ENCODE data around the gene CPNE5. TPM values are rescaled to one million over a fixed set of nuclear protein-coding genes. Genes with fewer than 3 reads are reported as not detected.
"Not testable (repeated sequence)": the region's sequence is repeated elsewhere in the genome, so short reads cannot be mapped to it uniquely, and the experiment has no call there.

CPNE5 gene
- total and polyA plus RNA-seq, 8 donors = 0.19 to 1.5 (median 0.58) TPM

DNA sequence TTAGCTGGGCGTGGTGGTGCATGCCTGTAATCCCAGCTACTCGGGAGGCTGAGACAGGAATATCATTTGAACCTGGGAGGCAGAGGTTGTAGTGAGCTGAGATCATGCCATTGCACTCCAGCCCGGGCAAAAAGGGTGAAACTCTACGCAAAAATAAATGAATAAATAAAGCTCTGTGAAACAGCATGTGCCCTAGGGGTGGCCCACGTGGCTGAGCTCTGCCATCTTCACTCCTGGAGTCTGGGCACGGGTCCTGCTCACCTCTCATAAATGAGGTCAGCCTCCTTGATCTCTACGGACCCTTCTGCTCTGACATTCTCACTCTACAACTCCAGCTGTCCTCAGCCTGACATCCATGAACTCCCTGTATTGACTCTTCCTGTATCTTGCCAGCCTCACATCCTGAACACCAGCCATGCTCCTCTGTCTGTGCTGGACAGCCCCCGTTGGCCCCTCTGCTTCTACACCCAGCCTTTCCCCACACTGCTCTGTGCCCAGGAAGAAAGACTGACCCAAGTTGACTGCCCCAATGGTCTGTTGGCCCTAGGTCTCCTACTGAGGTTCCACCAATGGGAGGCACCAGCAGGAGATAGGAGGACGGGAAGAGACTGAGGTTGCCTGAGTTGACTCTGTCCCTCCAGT, 21.9 kb downstream of the CPNE5 start:
- H3K4me3 ChIP-seq = no peak overlapping the region
- TF ChIP-seq, protein P1, sequence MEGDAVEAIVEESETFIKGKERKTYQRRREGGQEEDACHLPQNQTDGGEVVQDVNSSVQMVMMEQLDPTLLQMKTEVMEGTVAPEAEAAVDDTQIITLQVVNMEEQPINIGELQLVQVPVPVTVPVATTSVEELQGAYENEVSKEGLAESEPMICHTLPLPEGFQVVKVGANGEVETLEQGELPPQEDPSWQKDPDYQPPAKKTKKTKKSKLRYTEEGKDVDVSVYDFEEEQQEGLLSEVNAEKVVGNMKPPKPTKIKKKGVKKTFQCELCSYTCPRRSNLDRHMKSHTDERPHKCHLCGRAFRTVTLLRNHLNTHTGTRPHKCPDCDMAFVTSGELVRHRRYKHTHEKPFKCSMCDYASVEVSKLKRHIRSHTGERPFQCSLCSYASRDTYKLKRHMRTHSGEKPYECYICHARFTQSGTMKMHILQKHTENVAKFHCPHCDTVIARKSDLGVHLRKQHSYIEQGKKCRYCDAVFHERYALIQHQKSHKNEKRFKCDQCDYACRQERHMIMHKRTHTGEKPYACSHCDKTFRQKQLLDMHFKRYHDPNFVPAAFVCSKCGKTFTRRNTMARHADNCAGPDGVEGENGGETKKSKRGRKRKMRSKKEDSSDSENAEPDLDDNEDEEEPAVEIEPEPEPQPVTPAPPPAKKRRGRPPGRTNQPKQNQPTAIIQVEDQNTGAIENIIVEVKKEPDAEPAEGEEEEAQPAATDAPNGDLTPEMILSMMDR (IDR thresholded peaks at IDR 0.05) = no peak
- no peaks in the 10 kb centered on the region for H3K27me3 ChIP-seq
- intact Hi-C loops (cut with DNase I) = no loop called here
- DNase-seq (no peak), ATAC-seq (no peak), FAIRE-seq (no peak)
- H3K36me3 ChIP-seq = no peaks in the 10 kb centered on the region
- no peaks in the 10 kb centered on the region for H3K4me1 ChIP-seq
- H3K27ac ChIP-seq = no peak overlapping the region
- WGBS, 2 donors = 83 to 95% methylated on average over 9 of the region's 9 CpGs
- H3K9me3 ChIP-seq = no peaks in the 10 kb centered on the region

DNA sequence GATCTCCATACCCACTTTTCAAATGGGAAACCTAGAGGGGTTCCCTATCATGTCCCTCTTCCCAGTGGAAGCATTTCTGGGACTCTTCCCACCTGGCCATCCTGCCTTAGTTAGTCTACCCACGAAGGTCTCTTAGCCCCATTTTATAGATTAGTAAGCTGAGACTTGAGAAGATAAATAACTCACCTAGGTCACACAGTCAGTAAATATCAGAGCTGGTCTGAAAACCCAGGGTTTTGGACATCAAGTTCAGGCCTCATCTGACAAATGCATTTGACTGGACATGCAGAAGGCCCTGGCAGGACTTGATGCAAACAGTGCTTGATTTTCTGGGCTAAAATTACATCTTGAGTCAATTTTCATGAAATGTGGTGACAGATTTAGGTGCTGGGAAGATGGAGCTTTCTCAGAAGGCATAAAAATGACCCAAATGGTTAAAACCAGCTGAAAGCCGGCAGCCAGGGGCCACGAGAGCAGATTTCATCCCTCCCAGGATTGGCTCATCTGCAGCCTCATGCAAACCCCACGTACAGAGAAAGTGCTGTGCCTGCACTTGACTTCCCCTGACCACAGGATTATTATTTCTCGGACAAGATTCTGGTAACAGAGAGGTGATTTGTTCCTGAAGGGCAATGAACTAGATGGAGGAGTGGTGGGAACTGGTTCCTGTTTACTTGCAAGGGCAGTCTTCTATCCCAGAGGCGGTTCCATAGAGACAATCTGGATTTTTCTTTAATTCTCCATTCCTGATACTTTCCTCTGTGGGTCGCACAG, 23.1 kb downstream of the CPNE5 start:
- no peak overlapping the region for H3K27ac ChIP-seq
- TF ChIP-seq, protein P1 (IDR thresholded peaks at IDR 0.05) = no peak
- ATAC-seq = no peak

DNA sequence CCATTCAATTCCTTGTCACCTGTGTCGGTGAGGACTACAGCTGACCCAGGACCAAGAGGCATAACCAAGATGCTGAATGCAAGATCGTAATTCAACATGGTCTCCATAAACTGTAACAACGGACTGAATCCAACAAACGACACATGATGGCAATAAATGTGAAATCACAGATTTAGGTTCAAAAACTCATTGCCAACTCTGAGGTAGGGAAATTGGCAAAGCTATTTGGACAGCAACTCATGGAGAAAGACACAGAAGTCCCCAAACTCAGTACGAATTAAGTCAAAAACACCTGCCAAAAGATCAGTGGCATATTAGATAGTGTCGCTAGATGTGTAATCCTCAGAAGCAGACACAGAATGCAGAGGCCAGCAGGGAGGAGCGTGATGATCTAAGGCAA, 25.0 kb downstream of the CPNE5 start:
- no peaks in the 10 kb centered on the region for H3K36me3 ChIP-seq
- no peaks in the 10 kb centered on the region for H3K4me1 ChIP-seq
- FAIRE-seq (no peak), ATAC-seq (no peak), DNase-seq (no peak)
- TF ChIP-seq, protein P1 (IDR thresholded peaks at IDR 0.05) = no peak
- H3K9me3 ChIP-seq = no peaks in the 10 kb centered on the region
- WGBS, 2 donors = 85 to 87% methylated on average over 7 of the region's 7 CpGs
- no peak overlapping the region for H3K27ac ChIP-seq
- H3K4me3 ChIP-seq = no peak overlapping the region
- no peaks in the 10 kb centered on the region for H3K27me3 ChIP-seq
- intact Hi-C loops (cut with DNase I) = no loop called here

More for the DNA sequence above, 23.1 kb downstream of the CPNE5 start:
- 83 to 86% methylated on average over 7 of the region's 7 CpGs for WGBS, 2 donors
- FAIRE-seq (no peak), DNase-seq (no peak)
- H3K27me3 ChIP-seq = no peaks in the 10 kb centered on the region
- no peaks in the 10 kb centered on the region for H3K9me3 ChIP-seq
- no peaks in the 10 kb centered on the region for H3K36me3 ChIP-seq
- no peaks in the 10 kb centered on the region for H3K4me1 ChIP-seq
- intact Hi-C loops (cut with DNase I) = no loop called here
- no peak overlapping the region for H3K4me3 ChIP-seq

DNA sequence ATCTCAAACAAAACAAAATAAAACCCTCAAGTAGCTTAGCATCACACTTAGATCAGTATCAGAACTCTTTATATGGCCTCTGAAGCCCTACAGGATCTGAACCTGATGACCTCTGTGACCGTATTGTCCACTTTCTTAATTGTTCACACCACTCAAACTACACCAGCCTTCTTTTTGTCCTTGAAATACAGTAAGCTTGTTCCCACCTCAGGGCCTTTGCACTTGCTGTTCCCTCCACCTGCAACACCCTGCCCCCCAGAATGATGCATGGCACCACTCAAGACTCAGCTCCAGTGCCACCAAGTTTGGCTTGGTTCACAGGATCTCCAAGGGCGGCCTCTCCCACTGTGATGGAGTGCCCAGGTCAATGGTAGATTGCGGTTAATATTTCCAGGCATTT, 25.7 kb downstream of the CPNE5 start:
- no peak for FAIRE-seq
- no peaks in the 10 kb centered on the region for H3K4me1 ChIP-seq
- ATAC-seq = no peak
- no peaks in the 10 kb centered on the region for H3K9me3 ChIP-seq
- H3K36me3 ChIP-seq = no peaks in the 10 kb centered on the region
- intact Hi-C loops (cut with DNase I) = no loop called here
- TF ChIP-seq, protein P1 (IDR thresholded peaks at IDR 0.05) = no peak
- 65 to 82% methylated on average over 3 of the region's 3 CpGs for WGBS, 2 donors
- no peak overlapping the region for H3K27ac ChIP-seq
- DNase-seq = no peak
- H3K4me3 ChIP-seq = no peak overlapping the region
- H3K27me3 ChIP-seq = no peaks in the 10 kb centered on the region

DNA sequence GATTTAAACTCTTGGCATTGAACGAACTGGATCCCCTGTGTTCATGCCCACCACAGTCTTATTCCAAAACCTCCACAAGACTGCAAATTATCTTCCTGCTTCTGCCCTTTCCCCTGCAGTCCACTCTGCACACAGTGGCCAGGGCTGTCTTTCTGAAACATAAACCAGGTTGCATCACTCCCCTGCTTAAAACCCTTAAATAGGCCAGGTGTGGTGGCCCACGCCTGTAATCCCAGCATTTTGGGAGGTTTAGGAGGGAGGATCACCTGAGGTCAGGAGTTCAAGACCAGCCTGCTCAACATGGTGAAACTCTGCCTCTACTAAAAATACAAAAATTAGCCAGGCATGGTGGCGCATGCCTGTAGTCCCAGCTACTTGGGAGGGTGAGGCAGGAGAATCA, 26.2 kb downstream of the CPNE5 start:
- H3K4me1 ChIP-seq; DNase-seq; ATAC-seq; intact Hi-C loops (cut with DNase I); H3K27me3 ChIP-seq; H3K27ac ChIP-seq; FAIRE-seq; H3K36me3 ChIP-seq; H3K4me3 ChIP-seq; H3K9me3 ChIP-seq: not testable (repeated sequence)
- whole genome bisulfite sequencing, 2 donors = 84 to 88% methylated on average over 3 of the region's 3 CpGs

All from pancreas (tissue), 10 donors.